Uterus (tissue), 2 donors: ENCODE measurements around the gene TTC38.

Experiments
- POLR2A ChIP-seq, 2 donors: fragments of 450-650 bp; IDR thresholded peaks; one replicate each; pipeline ENCODE4 v1.6.1; 2016; ENCODE audit warnings: antibody characterized with exemption in 2 of 2, mild to moderate bottlenecking in 1 of 2, moderate library complexity in 1 of 2
- TF ChIP-seq, protein P1 (sequence below), 4 experiments: fragments of 200-600 bp in 2 of 4; fragments of 450-650 bp in 2 of 4; sonication (generic) in 2 of 4; IDR thresholded peaks; one replicate each; pipeline ENCODE4 v1.5.1; 2016 to 2019; ENCODE audit warnings: antibody characterized with exemption in 4 of 4, mild to moderate bottlenecking in 2 of 4, moderate library complexity in 1 of 4

- TF ChIP-seq, protein P1, sequence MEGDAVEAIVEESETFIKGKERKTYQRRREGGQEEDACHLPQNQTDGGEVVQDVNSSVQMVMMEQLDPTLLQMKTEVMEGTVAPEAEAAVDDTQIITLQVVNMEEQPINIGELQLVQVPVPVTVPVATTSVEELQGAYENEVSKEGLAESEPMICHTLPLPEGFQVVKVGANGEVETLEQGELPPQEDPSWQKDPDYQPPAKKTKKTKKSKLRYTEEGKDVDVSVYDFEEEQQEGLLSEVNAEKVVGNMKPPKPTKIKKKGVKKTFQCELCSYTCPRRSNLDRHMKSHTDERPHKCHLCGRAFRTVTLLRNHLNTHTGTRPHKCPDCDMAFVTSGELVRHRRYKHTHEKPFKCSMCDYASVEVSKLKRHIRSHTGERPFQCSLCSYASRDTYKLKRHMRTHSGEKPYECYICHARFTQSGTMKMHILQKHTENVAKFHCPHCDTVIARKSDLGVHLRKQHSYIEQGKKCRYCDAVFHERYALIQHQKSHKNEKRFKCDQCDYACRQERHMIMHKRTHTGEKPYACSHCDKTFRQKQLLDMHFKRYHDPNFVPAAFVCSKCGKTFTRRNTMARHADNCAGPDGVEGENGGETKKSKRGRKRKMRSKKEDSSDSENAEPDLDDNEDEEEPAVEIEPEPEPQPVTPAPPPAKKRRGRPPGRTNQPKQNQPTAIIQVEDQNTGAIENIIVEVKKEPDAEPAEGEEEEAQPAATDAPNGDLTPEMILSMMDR (IDR thresholded peaks at IDR 0.05), result no peak
- TF ChIP-seq POLR2A (IDR thresholded peaks at IDR 0.05), result no peak
Observed at GRCh38 chr22:46326066-46326680, 58.4 kb downstream of the TTC38 start.
